Fibroblast of skin of right quadriceps (primary cell): Measurements from ENCODE around the gene CHAF1B.
"Not testable (repeated sequence)": the region's sequence is repeated elsewhere in the genome, so short reads cannot be mapped to it uniquely, and the experiment has no call there.

ENCODE experiments used
- DNase-seq: peaks from one replicate; pipeline ENCODE4 v3.0.0-alpha.2; 2013

CHAF1B gene

GRCh38 chr21:36391649-36392048 is 6.5 kb downstream of the CHAF1B start:
- DNase-seq: not testable (repeated sequence)

- DNase-seq: no peak
These were observed 10.3 kb downstream of the CHAF1B start for GRCh38 chr21:36395353-36396111.

- DNase-seq: no peak
These were observed 11.1 kb downstream of the CHAF1B start for GRCh38 chr21:36396325-36396724.

GRCh38 chr21:36396971-36397370 is 11.8 kb downstream of the CHAF1B start:
- no peak for DNase-seq

- no peak for DNase-seq
These were observed 12.4 kb downstream of the CHAF1B start for GRCh38 chr21:36397606-36398005.

- not testable (repeated sequence) for DNase-seq
These were observed 14.5 kb downstream of the CHAF1B start for GRCh38 chr21:36399736-36400135.

- DNase-seq: no peak
These were observed 15.5 kb downstream of the CHAF1B start for GRCh38 chr21:36400719-36401118.

GRCh38 chr21:36402339-36402738 is 17.1 kb downstream of the CHAF1B start:
- no peak for DNase-seq

GRCh38 chr21:36403713-36404112 is 18.5 kb downstream of the CHAF1B start:
- DNase-seq: no peak

- DNase-seq: no peak
These were observed 23.4 kb downstream of the CHAF1B start for GRCh38 chr21:36408568-36408967.

GRCh38 chr21:36411301-36411700 is 26.1 kb downstream of the CHAF1B start:
- no peak for DNase-seq

- no peak for DNase-seq
These were observed 27.7 kb downstream of the CHAF1B start for GRCh38 chr21:36412916-36413315.

GRCh38 chr21:36415375-36415774 is 30.2 kb downstream of the CHAF1B start:
- no peak for DNase-seq

- DNase-seq: no peak
These were observed 34.0 kb downstream of the CHAF1B start for GRCh38 chr21:36419241-36419640.

GRCh38 chr21:36419996-36420395 is 34.8 kb downstream of the CHAF1B start:
- peak; percentile 77 for DNase-seq

GRCh38 chr21:36420571-36421339 is 35.6 kb downstream of the CHAF1B start:
- no peak for DNase-seq

GRCh38 chr21:36422279-36423098 is 37.3 kb downstream of the CHAF1B start:
- DNase-seq: peak; percentile 55

GRCh38 chr21:36423771-36424433 is 38.7 kb downstream of the CHAF1B start:
- DNase-seq: no peak

- no peak for DNase-seq
These were observed 39.4 kb downstream of the CHAF1B start for GRCh38 chr21:36424592-36424991.

GRCh38 chr21:36425286-36425685 is 40.1 kb downstream of the CHAF1B start:
- DNase-seq: peak; percentile 57

- no peak for DNase-seq
These were observed 42.3 kb downstream of the CHAF1B start for GRCh38 chr21:36427502-36427901.

- DNase-seq: no peak
These were observed 43.7 kb downstream of the CHAF1B start for GRCh38 chr21:36428761-36429432.
